Activated T-helper 17 cell treated with anti-CD3 and anti-CD28 coated beads, Interleukin-2, amount 50 U/mL, for 72 hours (primary cell): ENCODE results near the gene B4GALT1. TPM values are rescaled to one million over a fixed set of nuclear protein-coding genes. Genes with fewer than 3 reads are reported as not detected.

Experiments used
- ATAC-seq: fragments of 150-1000 bp; cut with Tn5 transposase; replicated peaks from 2 replicates; pipeline ENCODE4 v1.10.0; 2021; ENCODE audit warnings: mild to moderate bottlenecking, moderate library complexity
- H3K27ac Mint-ChIP-seq: one replicate; pipeline ENCODE4 v1.8.0; 2022; ENCODE audit warnings: mixed read lengths
- H3K27me3 Mint-ChIP-seq: one replicate; pipeline ENCODE4 v1.8.0; 2022; ENCODE audit warnings: mixed read lengths
- H3K36me3 Mint-ChIP-seq: one replicate; pipeline ENCODE4 v1.8.0; 2022; ENCODE audit warnings: low read depth, mild to moderate bottlenecking, mixed read lengths
- H3K4me1 Mint-ChIP-seq: one replicate; pipeline ENCODE4 v1.8.0; 2022; ENCODE audit warnings: mixed read lengths
- H3K4me3 Mint-ChIP-seq: one replicate; pipeline ENCODE4 v1.8.0; 2022; ENCODE audit warnings: mild to moderate bottlenecking, mixed read lengths
- H3K9me3 Mint-ChIP-seq: one replicate; pipeline ENCODE4 v1.8.0; 2022; ENCODE audit warnings: mixed read lengths
- total RNA-seq, 2 donors: library from RNA; stranded (reverse); gene quantifications; one replicate each; pipeline ENCODE4 v1.2.3, GENCODE V29; 2022

B4GALT1 gene, protein sequence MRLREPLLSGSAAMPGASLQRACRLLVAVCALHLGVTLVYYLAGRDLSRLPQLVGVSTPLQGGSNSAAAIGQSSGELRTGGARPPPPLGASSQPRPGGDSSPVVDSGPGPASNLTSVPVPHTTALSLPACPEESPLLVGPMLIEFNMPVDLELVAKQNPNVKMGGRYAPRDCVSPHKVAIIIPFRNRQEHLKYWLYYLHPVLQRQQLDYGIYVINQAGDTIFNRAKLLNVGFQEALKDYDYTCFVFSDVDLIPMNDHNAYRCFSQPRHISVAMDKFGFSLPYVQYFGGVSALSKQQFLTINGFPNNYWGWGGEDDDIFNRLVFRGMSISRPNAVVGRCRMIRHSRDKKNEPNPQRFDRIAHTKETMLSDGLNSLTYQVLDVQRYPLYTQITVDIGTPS
- total RNA-seq: 10 to 100 TPM; 45.4 to 57.9 TPM

- Mint-ChIP-seq H3K36me3 (peaks cover 26% of the 10 kb centered on the region), H3K27ac (peak within 1 kb of the TSS; percentile 99), H3K9me3 (peaks cover 3% of the 10 kb centered on the region), H3K4me1 (peaks cover 27% of the 10 kb centered on the region), H3K4me3 (peak within 1 kb of the TSS; percentile 100), H3K27me3 (no peaks in the 10 kb centered on the region)
- peak; percentile 78 for ATAC-seq
These were observed at the start of gene B4GALT1 for GRCh38 chr9:33167084-33167971. Gene B4GALT1, minus strand, starts transcription at chr9:33167336. Its CDS starts 167 bp downstream, at chr9:33167169.

DNA sequence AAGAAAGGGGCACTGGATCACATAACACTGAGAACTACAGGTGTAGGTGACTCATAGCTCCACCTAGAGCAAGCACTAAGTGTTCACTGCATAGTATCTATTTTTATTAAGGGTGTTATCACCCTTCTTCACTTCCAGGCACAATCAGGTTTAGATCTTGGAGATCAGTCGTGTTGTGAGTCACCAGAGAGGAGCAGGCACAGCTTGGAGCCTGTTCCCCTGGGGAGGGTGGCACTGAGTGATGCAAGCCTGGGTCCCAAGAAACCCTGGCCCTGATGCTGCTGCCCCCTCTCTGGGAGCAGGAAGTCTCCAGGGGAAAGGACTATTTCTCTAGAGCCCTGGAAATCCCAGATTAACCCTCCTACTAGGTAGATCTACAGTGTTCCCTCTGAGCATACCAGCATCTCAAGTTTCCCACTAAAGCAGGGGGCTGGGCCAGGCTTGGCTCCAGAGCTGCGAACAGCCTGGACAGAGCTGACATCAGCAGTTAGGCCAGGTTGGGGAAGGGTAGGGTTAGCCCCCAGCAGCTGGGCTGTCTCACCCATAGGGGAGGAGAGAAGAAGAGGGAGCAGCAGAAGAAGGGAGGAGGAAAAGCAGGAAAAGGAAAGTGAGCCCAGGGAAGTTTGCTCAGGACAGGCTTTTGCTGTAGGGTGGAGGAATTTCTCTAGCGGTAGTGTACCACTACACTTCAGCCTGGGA, 44.7 kb upstream of the B4GALT1 start:
- Mint-ChIP-seq H3K27ac (no peak overlapping the region), H3K9me3 (no peaks in the 10 kb centered on the region), H3K36me3 (no peaks in the 10 kb centered on the region), H3K4me1 (peaks cover 3% of the 10 kb centered on the region), H3K27me3 (no peaks in the 10 kb centered on the region), H3K4me3 (no peak overlapping the region)
- ATAC-seq: no peak

DNA sequence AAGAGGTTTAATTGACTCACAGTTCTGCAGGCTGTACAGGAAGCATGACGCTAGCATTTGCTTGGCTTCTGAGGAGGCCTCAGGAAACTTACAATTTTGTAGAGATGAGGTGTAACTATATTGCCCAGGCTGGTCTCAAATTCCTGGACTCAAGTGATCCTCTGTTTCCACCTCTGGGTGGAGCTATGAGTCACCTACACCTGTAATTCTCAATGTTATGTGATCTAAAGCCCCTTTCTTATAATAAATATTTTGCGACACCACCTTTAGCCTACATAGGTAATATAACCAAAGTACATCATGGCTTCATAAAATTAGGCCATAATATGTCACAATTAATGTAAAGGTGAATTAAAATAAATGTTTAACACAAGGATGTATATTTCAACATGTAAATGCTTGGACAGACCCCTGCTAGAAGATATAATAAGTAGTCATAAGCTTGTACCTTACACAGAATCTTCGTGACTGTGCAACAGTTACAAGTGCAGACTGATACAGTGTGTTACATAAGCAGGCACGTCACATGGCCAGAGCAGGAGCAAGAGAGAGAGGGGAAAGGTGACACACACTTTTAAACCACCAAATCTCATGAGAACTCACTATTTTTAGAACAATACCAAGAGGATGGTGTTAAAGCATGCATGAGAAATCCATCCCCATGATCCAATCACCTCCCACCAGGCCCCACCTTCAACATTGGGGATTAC, 43.0 kb upstream of the B4GALT1 start:
- no peak for ATAC-seq
- Mint-ChIP-seq H3K36me3 (no peaks in the 10 kb centered on the region), H3K4me3 (no peak overlapping the region), H3K9me3 (no peaks in the 10 kb centered on the region), H3K27ac (no peak overlapping the region), H3K4me1 (peaks cover 3% of the 10 kb centered on the region), H3K27me3 (no peaks in the 10 kb centered on the region)

DNA sequence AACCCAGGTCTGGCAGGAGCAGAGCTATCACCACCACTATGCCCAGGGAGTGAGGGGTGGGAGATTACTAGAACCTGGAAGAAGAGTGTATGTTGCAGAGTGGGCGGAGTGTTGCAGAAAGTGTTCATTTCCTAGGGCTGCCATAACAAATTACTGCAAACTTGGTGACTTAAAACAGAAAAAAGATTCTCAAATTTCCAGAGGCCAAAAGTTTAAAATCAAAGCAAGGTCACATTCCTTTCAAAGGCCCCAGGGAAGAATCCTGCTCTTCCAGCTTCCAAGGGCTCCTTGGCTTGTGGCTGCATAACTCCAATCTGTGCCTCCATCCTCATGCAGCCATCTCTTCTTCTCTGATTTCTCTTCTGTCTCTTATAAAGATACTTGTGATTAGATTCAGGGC, 42.3 kb upstream of the B4GALT1 start:
- Mint-ChIP-seq H3K27me3 (no peaks in the 10 kb centered on the region), H3K4me3 (no peak overlapping the region), H3K27ac (no peak overlapping the region), H3K9me3 (no peaks in the 10 kb centered on the region), H3K4me1 (peaks cover 3% of the 10 kb centered on the region), H3K36me3 (no peaks in the 10 kb centered on the region)
- no peak for ATAC-seq

DNA sequence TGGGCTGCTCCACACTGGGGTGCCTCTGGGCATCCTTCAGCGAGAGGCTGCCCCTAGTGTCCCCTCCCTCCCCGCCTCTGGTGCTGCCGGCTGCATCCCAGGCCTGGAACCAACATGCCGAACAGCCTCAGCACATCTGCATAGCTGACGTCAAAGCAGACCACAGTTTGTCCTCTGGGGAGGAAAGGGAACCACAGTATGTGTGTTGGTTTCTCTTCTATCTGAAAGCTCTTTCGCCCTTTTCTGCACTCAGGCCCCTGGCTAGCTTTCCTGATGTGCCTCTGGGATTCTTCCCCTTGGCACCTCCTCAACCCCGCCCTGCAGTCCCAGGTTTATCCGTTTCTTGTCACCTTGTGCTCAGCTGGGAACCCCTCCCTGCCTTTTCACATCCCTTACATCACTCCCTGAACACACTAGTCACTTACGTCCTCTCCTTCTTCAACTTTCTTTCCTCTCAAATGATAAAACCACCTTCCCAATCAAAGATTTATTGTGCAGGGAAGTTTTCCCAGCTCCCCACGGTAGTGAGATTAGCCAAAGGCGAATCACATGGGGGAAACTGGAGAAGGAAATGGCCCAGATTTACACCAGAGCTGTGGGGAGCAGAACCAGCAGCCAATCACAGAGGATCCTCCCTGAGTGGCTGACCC, 35.5 kb upstream of the B4GALT1 start:
- no peaks in the 10 kb centered on the region for H3K9me3 Mint-ChIP-seq
- no peaks in the 10 kb centered on the region for H3K36me3 Mint-ChIP-seq
- no peaks in the 10 kb centered on the region for H3K4me1 Mint-ChIP-seq
- peak; percentile 90 for ATAC-seq
- no peaks in the 10 kb centered on the region for H3K27me3 Mint-ChIP-seq
- peak overlapping the region; percentile 5 for H3K27ac Mint-ChIP-seq
- peak overlapping the region; percentile 32 for H3K4me3 Mint-ChIP-seq

DNA sequence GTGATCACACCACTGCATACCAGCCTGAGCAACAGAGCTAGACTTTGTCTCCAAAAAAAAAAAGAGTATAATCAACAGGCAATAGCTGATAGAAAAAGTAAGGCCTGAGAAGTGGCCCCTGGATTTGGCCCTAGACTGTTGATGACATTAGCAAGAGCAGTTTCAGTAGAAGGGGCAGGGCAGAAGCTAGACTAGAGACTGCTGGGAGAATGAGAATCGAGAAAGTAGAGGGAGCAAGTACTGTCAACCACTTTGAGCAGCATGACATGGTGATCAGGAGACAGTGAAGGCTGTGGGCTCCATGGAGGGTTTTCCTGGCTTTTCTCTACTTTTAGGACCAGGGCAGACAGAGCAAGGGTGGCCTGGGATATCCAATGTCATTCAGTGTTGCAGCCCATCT, 34.9 kb upstream of the B4GALT1 start:
- Mint-ChIP-seq H3K27ac (peak overlapping the region; percentile 48), H3K4me1 (no peaks in the 10 kb centered on the region), H3K9me3 (no peaks in the 10 kb centered on the region), H3K36me3 (no peaks in the 10 kb centered on the region), H3K4me3 (no peak overlapping the region), H3K27me3 (no peaks in the 10 kb centered on the region)
- ATAC-seq: peak; percentile 38

DNA sequence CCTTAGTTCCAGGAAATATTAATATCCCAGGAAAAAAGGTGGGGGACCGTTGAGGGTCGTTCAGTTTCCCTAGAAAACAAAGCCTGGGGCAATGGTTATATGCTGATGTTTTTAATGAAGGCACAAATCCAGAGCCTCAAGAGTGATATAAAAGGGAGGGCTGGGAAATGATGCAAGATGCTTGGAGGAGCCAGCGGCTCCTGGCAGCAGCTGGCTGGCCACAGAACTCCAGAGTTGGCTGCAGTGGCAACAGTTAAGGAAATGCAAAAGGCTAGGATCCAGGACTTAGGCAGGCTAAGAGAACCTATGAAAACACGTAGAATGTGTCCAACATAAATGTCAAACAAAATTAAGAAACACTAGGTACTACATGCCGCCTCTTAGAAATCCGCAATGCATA, 31.0 kb upstream of the B4GALT1 start:
- Mint-ChIP-seq H3K27me3 (no peaks in the 10 kb centered on the region), H3K4me3 (no peak overlapping the region), H3K27ac (no peak overlapping the region), H3K4me1 (no peaks in the 10 kb centered on the region), H3K36me3 (no peaks in the 10 kb centered on the region), H3K9me3 (no peaks in the 10 kb centered on the region)
- no peak for ATAC-seq

- Mint-ChIP-seq H3K4me1 (no peaks in the 10 kb centered on the region), H3K27ac (no peak overlapping the region), H3K36me3 (no peaks in the 10 kb centered on the region), H3K9me3 (no peaks in the 10 kb centered on the region), H3K27me3 (no peaks in the 10 kb centered on the region), H3K4me3 (no peak overlapping the region)
- no peak for ATAC-seq
These were observed 30.4 kb upstream of the B4GALT1 start for GRCh38 chr9:33197279-33198152.

GRCh38 chr9:33196736-33197135, 29.6 kb upstream of the B4GALT1 start:
- Mint-ChIP-seq H3K4me3 (no peak overlapping the region), H3K4me1 (no peaks in the 10 kb centered on the region), H3K27me3 (no peaks in the 10 kb centered on the region), H3K27ac (no peak overlapping the region), H3K9me3 (no peaks in the 10 kb centered on the region), H3K36me3 (no peaks in the 10 kb centered on the region)
- ATAC-seq: no peak

GRCh38 chr9:33193818-33194217, 26.7 kb upstream of the B4GALT1 start:
- no peak for ATAC-seq
- H3K4me3 Mint-ChIP-seq: no peak overlapping the region
- H3K4me1 Mint-ChIP-seq: no peaks in the 10 kb centered on the region
- H3K27ac Mint-ChIP-seq: no peak overlapping the region
- H3K27me3 Mint-ChIP-seq: no peaks in the 10 kb centered on the region
- no peaks in the 10 kb centered on the region for H3K9me3 Mint-ChIP-seq
- no peaks in the 10 kb centered on the region for H3K36me3 Mint-ChIP-seq

GRCh38 chr9:33192493-33193255, 25.5 kb upstream of the B4GALT1 start:
- no peak for ATAC-seq
- Mint-ChIP-seq H3K4me1 (no peaks in the 10 kb centered on the region), H3K27ac (no peak overlapping the region), H3K9me3 (no peaks in the 10 kb centered on the region), H3K4me3 (no peak overlapping the region), H3K27me3 (no peaks in the 10 kb centered on the region), H3K36me3 (no peaks in the 10 kb centered on the region)

DNA sequence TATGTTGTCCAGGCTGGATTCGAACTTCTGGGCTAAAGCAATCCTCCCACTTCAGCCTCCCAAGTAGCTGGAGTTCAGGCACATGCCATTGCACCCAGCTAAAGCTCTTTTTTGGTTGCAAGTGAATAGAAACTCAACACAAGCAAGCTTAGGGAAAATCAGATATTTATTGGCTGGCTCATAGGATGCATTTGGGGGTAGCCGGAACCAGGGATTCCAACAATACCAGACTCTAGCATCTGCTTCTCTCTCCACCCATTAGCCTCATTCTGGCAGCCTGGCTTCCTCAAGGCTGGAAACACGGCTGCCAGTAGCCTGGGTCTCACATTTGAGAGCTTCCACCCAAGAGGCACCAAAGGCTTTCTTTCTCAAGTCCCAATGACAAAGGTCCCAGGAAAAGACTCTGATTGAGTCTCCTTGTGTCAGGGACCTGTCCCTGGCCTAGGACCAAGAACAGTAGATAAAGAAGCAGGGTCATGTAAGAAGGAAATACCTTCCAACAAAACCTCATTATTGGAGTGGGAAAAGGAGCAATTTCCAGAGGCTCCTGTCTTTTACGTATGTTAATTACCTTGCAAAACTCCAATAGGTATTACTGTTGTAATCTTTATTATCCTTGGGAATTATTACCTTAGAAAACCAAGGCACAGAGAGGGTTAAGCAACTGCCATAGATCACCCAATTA, 23.0 kb upstream of the B4GALT1 start:
- H3K4me3 Mint-ChIP-seq: no peak overlapping the region
- no peaks in the 10 kb centered on the region for H3K27me3 Mint-ChIP-seq
- H3K36me3 Mint-ChIP-seq: no peaks in the 10 kb centered on the region
- H3K9me3 Mint-ChIP-seq: no peaks in the 10 kb centered on the region
- no peaks in the 10 kb centered on the region for H3K4me1 Mint-ChIP-seq
- no peak overlapping the region for H3K27ac Mint-ChIP-seq
- ATAC-seq: no peak
